HepG2 (cell line): Measurements from ENCODE around the gene MIEF1. TPM values are rescaled to one million over a fixed set of nuclear protein-coding genes. Genes with fewer than 3 reads are reported as not detected.

Experiments
- ATM ChIP-seq: fragments of 450-650 bp; IDR thresholded peaks from 2 replicates; pipeline ENCODE4 v1.7.1; 2017; ENCODE audit warnings: mild to moderate bottlenecking, borderline replicate concordance
- CENPT ChIP-seq: sonication (generic); formaldehyde crosslinking; IDR thresholded peaks from 2 replicates; pipeline ENCODE4 v1.8.0; 2022; ENCODE audit warnings: low read depth, mild to moderate bottlenecking, moderate library complexity, missing genetic modification reagents
- CHD4 ChIP-seq: fragments of 200-600 bp; sonication (generic); IDR thresholded peaks from 2 replicates; pipeline ENCODE4 v1.7.0; 2017; ENCODE audit warnings: mild to moderate bottlenecking, low read length, borderline replicate concordance
- EHMT2 ChIP-seq: fragments of 200-600 bp; sonication (generic); IDR thresholded peaks from 2 replicates; pipeline ENCODE4 v1.7.0; 2017; ENCODE audit warnings: antibody characterized with exemption, low read depth, low read length, borderline replicate concordance
- ELF3 ChIP-seq: IDR thresholded peaks from 2 replicates; pipeline ENCODE4 v1.6.1; 2016; ENCODE audit warnings: missing genetic modification reagents, missing compliant biosample characterization
- HDAC1 ChIP-seq: sonication (generic); formaldehyde crosslinking; IDR thresholded peaks from 2 replicates; pipeline ENCODE4 v1.5.1; 2020; ENCODE audit warnings: mild to moderate bottlenecking, missing genetic modification reagents
- HOXD1 ChIP-seq: sonication (generic); formaldehyde crosslinking; IDR thresholded peaks from 2 replicates; pipeline ENCODE4 v1.5.0; 2020; ENCODE audit warnings: missing genetic modification reagents
- ISX ChIP-seq: sonication (generic); formaldehyde crosslinking; conservative IDR thresholded peaks from 2 replicates; pipeline ENCODE4 v1.5.0; 2020; ENCODE audit warnings: missing genetic modification reagents
- JUNB ChIP-seq: sonication (generic); formaldehyde crosslinking; IDR thresholded peaks from 2 replicates; pipeline ENCODE4 v1.8.0; 2022; ENCODE audit warnings: missing genetic modification reagents, mild to moderate bottlenecking, borderline replicate concordance
- KLF9 ChIP-seq: IDR thresholded peaks from 2 replicates; pipeline ENCODE4 v1.6.1; 2016; ENCODE audit warnings: low read depth
- PHF21A ChIP-seq: sonication (generic); formaldehyde crosslinking; IDR thresholded peaks from 2 replicates; pipeline ENCODE4 v1.5.0; 2020; ENCODE audit warnings: mild to moderate bottlenecking, missing genetic modification reagents
- PHF5A ChIP-seq: IDR thresholded peaks from one replicate; pipeline ENCODE4 v1.6.1; 2018; ENCODE audit warnings: low read depth, missing genetic modification reagents; ENCODE audit not compliant: unreplicated experiment
- RFXAP ChIP-seq: sonication (generic); formaldehyde crosslinking; IDR thresholded peaks from 2 replicates; pipeline ENCODE4 v1.4.0; 2020; ENCODE audit warnings: missing genetic modification reagents, borderline replicate concordance
- SOX5 ChIP-seq: IDR thresholded peaks from 2 replicates; pipeline ENCODE4 v1.6.1; 2016; ENCODE audit warnings: borderline replicate concordance
- STAG1 ChIP-seq: sonication (generic); formaldehyde crosslinking; IDR thresholded peaks from 2 replicates; pipeline ENCODE4 v1.4.0; 2020; ENCODE audit warnings: missing genetic modification reagents
- SYNCRIP ChIP-seq: fragments of 200-400 bp; formaldehyde crosslinking; IDR thresholded peaks from 2 replicates; pipeline ENCODE4 v1.6.1; 2018; ENCODE audit warnings: mild to moderate bottlenecking, low read depth, low read length; ENCODE audit not compliant: insufficient read depth
- TBX3 ChIP-seq: fragments of 450-650 bp; IDR thresholded peaks from 2 replicates; pipeline ENCODE4 v1.6.1; 2017; ENCODE audit warnings: antibody characterized with exemption, mild to moderate bottlenecking, inconsistent platforms, borderline replicate concordance
- ZC3H4 ChIP-seq: sonication (generic); formaldehyde crosslinking; IDR thresholded peaks from 2 replicates; pipeline ENCODE4 v1.4.0; 2020; ENCODE audit warnings: missing genetic modification reagents, borderline replicate concordance
- ZFP36 ChIP-seq: fragments of 150-350 bp; IDR thresholded peaks from 2 replicates; pipeline ENCODE4 v1.6.1; 2018; ENCODE audit warnings: borderline replicate concordance, low read length, low read depth; ENCODE audit not compliant: partially characterized antibody
- ZFP36L1 ChIP-seq: sonication (generic); formaldehyde crosslinking; IDR thresholded peaks from 2 replicates; pipeline ENCODE4 v1.8.0; 2022; ENCODE audit warnings: mild to moderate bottlenecking, missing genetic modification reagents, moderate library complexity
- ZFX ChIP-seq: sonication (generic); formaldehyde crosslinking; IDR thresholded peaks from 2 replicates; pipeline ENCODE4 v1.4.0; 2020; ENCODE audit warnings: mild to moderate bottlenecking, low read depth, missing genetic modification reagents, moderate library complexity
- ZNF20 ChIP-seq: sonication (generic); formaldehyde crosslinking; IDR thresholded peaks from 2 replicates; pipeline ENCODE4 v1.4.0; 2020; ENCODE audit warnings: mild to moderate bottlenecking, moderate library complexity, missing genetic modification reagents
- ZNF33B ChIP-seq: sonication (generic); formaldehyde crosslinking; IDR thresholded peaks from 2 replicates; pipeline ENCODE4 v1.5.1; 2020; ENCODE audit warnings: mild to moderate bottlenecking, missing genetic modification reagents
- ZNF790 ChIP-seq: sonication (generic); formaldehyde crosslinking; IDR thresholded peaks from 2 replicates; pipeline ENCODE4 v1.8.0; 2022; ENCODE audit warnings: missing genetic modification reagents, mild to moderate bottlenecking, borderline replicate concordance
- polyA plus RNA-seq, 8 experiments: library from polyadenylated mRNA; depleted of rRNA in 3 of 8; stranded (reverse) in 7 of 8; unstranded in 1 of 8; fragments of >200 nt; fragmentation: Illumina TruSeq in 4 of 8; extraction: Trizol in 4 of 8; gene quantifications; 2 replicates each; pipeline versions ENCODE4 v1.2.1 to v1.2.3, GENCODE V29; 2011 to 2016; ENCODE audit warnings: low read depth in 4 of 8, missing spikeins in 1 of 8, mixed read lengths in 1 of 8; ENCODE audit not compliant: insufficient read depth in 1 of 8
- total RNA-seq, 5 experiments: library from RNA; depleted of rRNA; stranded (reverse); fragments of >200 nt; fragmentation: Illumina TruSeq; extraction: Trizol; gene quantifications; 2 replicates each; pipeline ENCODE4 v1.2.3, GENCODE V29; 2016; ENCODE audit warnings: low read depth in 1 of 5
- TF ChIP-seq, protein P1 (sequence below): sonication (generic); formaldehyde crosslinking; IDR thresholded peaks from 2 replicates; pipeline ENCODE4 v1.5.1; 2020; ENCODE audit warnings: missing genetic modification reagents, mild to moderate bottlenecking, borderline replicate concordance
- TF ChIP-seq, protein P2 (sequence below): sonication (generic); formaldehyde crosslinking; IDR thresholded peaks from 2 replicates; pipeline ENCODE4 v1.5.0; 2020; ENCODE audit warnings: missing genetic modification reagents, mild to moderate bottlenecking, borderline replicate concordance
- TF ChIP-seq, protein P3 (sequence below): sonication (generic); formaldehyde crosslinking; conservative IDR thresholded peaks from 2 replicates; pipeline ENCODE4 v1.4.0; 2020; ENCODE audit warnings: missing genetic modification reagents

Gene MIEF1
- total and polyA plus RNA-seq, 2 of the 13 experiments (the other 11 are each of a cell fraction or from before 2014, with no cell fraction given), result 21.7 to 34.8 TPM

DNA sequence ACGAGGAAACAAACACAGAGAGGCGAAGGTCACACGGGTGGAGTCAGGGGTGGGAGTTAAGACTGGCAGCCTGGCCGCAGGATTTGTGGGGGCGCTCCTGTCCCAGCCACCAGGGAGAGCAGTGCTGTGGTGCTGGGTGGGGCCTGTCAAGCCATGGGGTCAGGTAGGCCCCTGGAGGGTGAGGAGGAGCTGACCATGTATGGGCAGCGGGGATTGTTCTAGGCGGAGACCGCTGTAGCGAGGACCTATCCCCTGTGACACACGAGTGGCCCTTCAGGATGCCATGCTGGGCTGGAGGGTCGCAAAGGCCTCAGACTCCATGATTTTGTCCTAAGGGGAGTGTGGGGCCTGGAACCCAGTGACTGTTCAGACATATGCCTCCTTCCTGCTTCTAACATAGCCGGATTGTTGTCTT, 32.0 kb downstream of the MIEF1 start (continued):
- TF ChIP-seq CHD4 (no peak), ZFX (CRISPR knock-in tag) (peak; percentile 90), ISX (no peak), HOXD1 (CRISPR knock-in tag) (0 out of 2 replicates have a peak, but pooled peaks have one; percentile 65), ZFP36L1 (CRISPR knock-in tag) (no peak), CENPT (no peak), KLF9 (CRISPR knock-in tag) (no peak), SYNCRIP (no peak), ELF3 (CRISPR knock-in tag) (no peak; the same call in 1 of the 2 replicates), ZNF33B (no peak), ZNF20 (CRISPR knock-in tag) (no peak), ZNF790 (CRISPR knock-in tag) (no peak), TBX3 (no peak), ATM (no peak), ZC3H4 (CRISPR knock-in tag) (no peak), SOX5 (CRISPR knock-in tag) (no peak), STAG1 (CRISPR knock-in tag) (peak; percentile 51), EHMT2 (no peak), JUNB (CRISPR knock-in tag) (no peak), RFXAP (0 out of 2 replicates have a peak, but pooled peaks have one; percentile 59), HDAC1 (peak; percentile 52; the same call in 1 of the 2 replicates), PHF21A (CRISPR knock-in tag) (0 out of 2 replicates have a peak, but pooled peaks have one; percentile 57), ZFP36 (no peak), PHF5A (CRISPR knock-in tag) (no peak)
- TF ChIP-seq, protein P1, sequence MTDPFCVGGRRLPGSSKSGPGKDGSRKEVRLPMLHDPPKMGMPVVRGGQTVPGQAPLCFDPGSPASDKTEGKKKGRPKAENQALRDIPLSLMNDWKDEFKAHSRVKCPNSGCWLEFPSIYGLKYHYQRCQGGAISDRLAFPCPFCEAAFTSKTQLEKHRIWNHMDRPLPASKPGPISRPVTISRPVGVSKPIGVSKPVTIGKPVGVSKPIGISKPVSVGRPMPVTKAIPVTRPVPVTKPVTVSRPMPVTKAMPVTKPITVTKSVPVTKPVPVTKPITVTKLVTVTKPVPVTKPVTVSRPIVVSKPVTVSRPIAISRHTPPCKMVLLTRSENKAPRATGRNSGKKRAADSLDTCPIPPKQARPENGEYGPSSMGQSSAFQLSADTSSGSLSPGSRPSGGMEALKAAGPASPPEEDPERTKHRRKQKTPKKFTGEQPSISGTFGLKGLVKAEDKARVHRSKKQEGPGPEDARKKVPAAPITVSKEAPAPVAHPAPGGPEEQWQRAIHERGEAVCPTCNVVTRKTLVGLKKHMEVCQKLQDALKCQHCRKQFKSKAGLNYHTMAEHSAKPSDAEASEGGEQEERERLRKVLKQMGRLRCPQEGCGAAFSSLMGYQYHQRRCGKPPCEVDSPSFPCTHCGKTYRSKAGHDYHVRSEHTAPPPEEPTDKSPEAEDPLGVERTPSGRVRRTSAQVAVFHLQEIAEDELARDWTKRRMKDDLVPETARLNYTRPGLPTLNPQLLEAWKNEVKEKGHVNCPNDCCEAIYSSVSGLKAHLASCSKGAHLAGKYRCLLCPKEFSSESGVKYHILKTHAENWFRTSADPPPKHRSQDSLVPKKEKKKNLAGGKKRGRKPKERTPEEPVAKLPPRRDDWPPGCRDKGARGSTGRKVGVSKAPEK (CRISPR knock-in tag), result no peak
- TF ChIP-seq, protein P2, sequence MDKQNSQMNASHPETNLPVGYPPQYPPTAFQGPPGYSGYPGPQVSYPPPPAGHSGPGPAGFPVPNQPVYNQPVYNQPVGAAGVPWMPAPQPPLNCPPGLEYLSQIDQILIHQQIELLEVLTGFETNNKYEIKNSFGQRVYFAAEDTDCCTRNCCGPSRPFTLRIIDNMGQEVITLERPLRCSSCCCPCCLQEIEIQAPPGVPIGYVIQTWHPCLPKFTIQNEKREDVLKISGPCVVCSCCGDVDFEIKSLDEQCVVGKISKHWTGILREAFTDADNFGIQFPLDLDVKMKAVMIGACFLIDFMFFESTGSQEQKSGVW (CRISPR knock-in tag), result no peak
- TF ChIP-seq, protein P3, sequence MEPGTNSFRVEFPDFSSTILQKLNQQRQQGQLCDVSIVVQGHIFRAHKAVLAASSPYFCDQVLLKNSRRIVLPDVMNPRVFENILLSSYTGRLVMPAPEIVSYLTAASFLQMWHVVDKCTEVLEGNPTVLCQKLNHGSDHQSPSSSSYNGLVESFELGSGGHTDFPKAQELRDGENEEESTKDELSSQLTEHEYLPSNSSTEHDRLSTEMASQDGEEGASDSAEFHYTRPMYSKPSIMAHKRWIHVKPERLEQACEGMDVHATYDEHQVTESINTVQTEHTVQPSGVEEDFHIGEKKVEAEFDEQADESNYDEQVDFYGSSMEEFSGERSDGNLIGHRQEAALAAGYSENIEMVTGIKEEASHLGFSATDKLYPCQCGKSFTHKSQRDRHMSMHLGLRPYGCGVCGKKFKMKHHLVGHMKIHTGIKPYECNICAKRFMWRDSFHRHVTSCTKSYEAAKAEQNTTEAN (CRISPR knock-in tag), result no peak
